NCI-H1436 (cell line): ENCODE measurements around the gene SGCA.

Source experiments
- DNase-seq: peaks from one replicate; lab custom pipeline; 2025; lab: John Stamatoyannopoulos, UW

The SGCA gene

GRCh38 chr17:50167371-50167770, 1.6 kb downstream of the SGCA start:
- no peak for DNase-seq

GRCh38 chr17:50168319-50168718, 2.5 kb downstream of the SGCA start:
- DNase-seq = no peak

- peak; percentile 66 for DNase-seq
Observed at GRCh38 chr17:50169121-50169764, 3.4 kb downstream of the SGCA start.

- no peak for DNase-seq
Observed at GRCh38 chr17:50169881-50170459, 4.2 kb downstream of the SGCA start.

GRCh38 chr17:50170662-50171370, 5.0 kb downstream of the SGCA start:
- no peak for DNase-seq

- DNase-seq = no peak
Observed at GRCh38 chr17:50171371-50172071, 5.7 kb downstream of the SGCA start.

- no peak for DNase-seq
Observed at GRCh38 chr17:50172130-50172529, 6.3 kb downstream of the SGCA start.

- DNase-seq = no peak
Observed at GRCh38 chr17:50172936-50173334, 7.1 kb downstream of the SGCA start.

GRCh38 chr17:50173335-50173941, 7.6 kb downstream of the SGCA start:
- DNase-seq = no peak

GRCh38 chr17:50174444-50174843, 8.6 kb downstream of the SGCA start:
- DNase-seq = no peak

GRCh38 chr17:50175035-50175807, 9.4 kb downstream of the SGCA start:
- DNase-seq = no peak

GRCh38 chr17:50176559-50177357, 11.0 kb downstream of the SGCA start:
- no peak for DNase-seq

- DNase-seq = no peak
Observed at GRCh38 chr17:50177476-50177875, 11.7 kb downstream of the SGCA start.

- DNase-seq = peak; percentile 64
Observed at GRCh38 chr17:50177983-50178834, 12.4 kb downstream of the SGCA start.

- DNase-seq = no peak
Observed at GRCh38 chr17:50180111-50180510, 14.3 kb downstream of the SGCA start.

- DNase-seq = no peak
Observed at GRCh38 chr17:50180620-50181019, 14.8 kb downstream of the SGCA start.

- DNase-seq = no peak
Observed at GRCh38 chr17:50181144-50181543, 15.3 kb downstream of the SGCA start.

- DNase-seq = no peak
Observed at GRCh38 chr17:50181591-50182560, 16.1 kb downstream of the SGCA start.
